PC-3 (cell line): ENCODE measurements around the gene FRMPD4. TPM values are rescaled to one million over a fixed set of nuclear protein-coding genes. Genes with fewer than 3 reads are reported as not detected.
"Not testable (repeated sequence)": the region's sequence is repeated elsewhere in the genome, so short reads cannot be mapped to it uniquely, and the experiment has no call there.

ENCODE experiments used
- ATAC-seq: fragments of 200-7000 bp; cut with Tn5 transposase; 2 replicates; pipeline ENCODE4 v1.9.1; 2020; ENCODE audit warnings: mild to moderate bottlenecking, moderate library complexity
- BruUV-seq: library from RNA; stranded (reverse); fragments of 400-500 nt; replicated peaks from 2 replicates; lab custom pipeline; 2021; lab: Mats Ljungman, UMichigan
- CTCF ChIA-PET: fragments of 300-600 bp; sonication (Branson Sonifier 250); formaldehyde crosslinking; loops from one replicate; lab custom pipeline; 2022; ENCODE audit warnings: antibody characterized with exemption; lab: Charles Lee
- POLR2A ChIA-PET: fragments of 300-600 bp; sonication (Branson Sonifier 250); formaldehyde crosslinking; loops from one replicate; lab custom pipeline; 2022; ENCODE audit warnings: antibody characterized with exemption; ENCODE audit not compliant: unreplicated experiment; lab: Charles Lee
- DNase-seq: peaks from one replicate; pipeline ENCODE4 v3.0.0-alpha.2; 2015
- H2AFZ ChIP-seq: fragments of 300-600 bp; sonication (generic); 2 replicates; pipeline ENCODE4 v1.6.0; 2016; ENCODE audit warnings: antibody characterized with exemption, low read length
- H3F3A ChIP-seq: fragments of 300-600 bp; sonication (generic); one replicate; pipeline ENCODE4 v1.6.0; 2017; ENCODE audit warnings: antibody characterized with exemption, low read length, control low read depth, mild to moderate bottlenecking; ENCODE audit not compliant: unreplicated experiment
- H3K27ac ChIP-seq: fragments of 300-600 bp; sonication (generic); 2 replicates; pipeline ENCODE4 v1.5.1; 2016; ENCODE audit warnings: mild to moderate bottlenecking, low read length
- H3K27me3 ChIP-seq: fragments of 300-600 bp; sonication (generic); 2 replicates; pipeline ENCODE4 v1.6.1; 2016; ENCODE audit warnings: low read length, mixed read lengths
- H3K36me3 ChIP-seq: fragments of 300-600 bp; sonication (generic); 2 replicates; pipeline ENCODE4 v1.6.1; 2016; ENCODE audit warnings: low read depth, mixed run types, low read length, mixed read lengths
- H3K4me1 ChIP-seq: fragments of 300-600 bp; sonication (generic); 2 replicates; pipeline ENCODE4 v1.5.1; 2016; ENCODE audit warnings: low read length; ENCODE audit not compliant: insufficient read depth
- H3K4me2 ChIP-seq: fragments of 300-600 bp; sonication (generic); 2 replicates; pipeline ENCODE4 v1.6.0; 2016; ENCODE audit warnings: low read length
- H3K4me3 ChIP-seq: fragments of 300-600 bp; sonication (generic); 2 replicates; pipeline ENCODE4 v1.5.1; 2016; ENCODE audit warnings: mild to moderate bottlenecking, low read length, mixed read lengths
- H3K79me2 ChIP-seq: fragments of 300-600 bp; sonication (generic); 2 replicates; pipeline ENCODE4 v1.6.1; 2017; ENCODE audit warnings: low read length, mixed read lengths
- H3K9ac ChIP-seq: fragments of 300-600 bp; sonication (generic); 2 replicates; pipeline ENCODE4 v1.6.0; 2016; ENCODE audit warnings: mild to moderate bottlenecking, low read length
- H3K9me2 ChIP-seq: fragments of 300-600 bp; sonication (generic); replicated peaks from 2 replicates; pipeline ENCODE4 v1.6.1; 2016; ENCODE audit warnings: mixed run types, low read length, mixed read lengths
- H3K9me3 ChIP-seq: fragments of 300-600 bp; sonication (generic); 2 replicates; pipeline ENCODE4 v1.6.1; 2016; ENCODE audit warnings: low read length, mixed read lengths
- H4K20me1 ChIP-seq: fragments of 300-600 bp; sonication (generic); 2 replicates; pipeline ENCODE4 v1.6.1; 2016; ENCODE audit warnings: low read length, mixed read lengths
- CTCF ChIP-seq: fragments of 300-600 bp; sonication (generic); conservative IDR thresholded peaks from 2 replicates; pipeline ENCODE4 v1.5.1; 2017; ENCODE audit warnings: antibody characterized with exemption, low read depth, mild to moderate bottlenecking, low read length
- EZH2 ChIP-seq: fragments of 300-600 bp; sonication (generic); IDR thresholded peaks from one replicate; pipeline ENCODE4 v1.6.1; 2017; ENCODE audit warnings: antibody characterized with exemption, mild to moderate bottlenecking, low read length; ENCODE audit not compliant: unreplicated experiment
- EZH2phosphoT487 ChIP-seq: fragments of 300-600 bp; sonication (generic); IDR thresholded peaks from 2 replicates; pipeline ENCODE4 v1.6.1; 2018; ENCODE audit warnings: mild to moderate bottlenecking, antibody characterized with exemption, low read length, borderline replicate concordance
- intact Hi-C: fragments of 100-400 bp; cut with micrococcal nuclease; formaldehyde crosslinking; loops from 2 replicates; pipeline ENCODE4 v1.9.0; 2023
- total RNA-seq: library from RNA; depleted of rRNA; stranded (reverse); fragments of >200 nt; gene quantifications from 2 replicates; pipeline ENCODE4 v1.2.3, GENCODE V29; 2014

Gene FRMPD4
- total RNA-seq, 1 experiment from 2014 or later: 0.15 TPM

- Histone ChIP-seq H2AFZ (no peak overlapping the region), H3K9me2 (no peaks in the 10 kb centered on the region), H3K9me3 (no peaks in the 10 kb centered on the region), H3K4me2 (no peak overlapping the region), H3K4me1 (peaks cover 8% of the 10 kb centered on the region), H3K9ac (no peak overlapping the region), H4K20me1 (no peaks in the 10 kb centered on the region), H3F3A (no peaks in the 10 kb centered on the region), H3K27me3 (no peaks in the 10 kb centered on the region), H3K4me3 (no peak overlapping the region), H3K27ac (no peak overlapping the region), H3K79me2 (no peaks in the 10 kb centered on the region), H3K36me3 (no peaks in the 10 kb centered on the region)
- BruUV-seq: no TSS peak
- no peak for TF ChIP-seq EZH2phosphoT487
- TF ChIP-seq EZH2: no peak
- TF ChIP-seq CTCF: no peak; the same call in 1 of the 2 replicates
- DNase-seq: peak; percentile 12
- ATAC-seq: no peak
- ChIA-PET POLR2A (no interaction called here), CTCF (no interaction called here)
- intact Hi-C loops: no loop called here
Observed at GRCh38 chrX:12526306-12526705, 388.0 kb downstream of the FRMPD4 start.

- H3F3A ChIP-seq, ATAC-seq, DNase-seq, H3K27me3 ChIP-seq, H3K9me3 ChIP-seq, H3K9me2 ChIP-seq, H3K27ac ChIP-seq, CTCF ChIA-PET, H3K36me3 ChIP-seq, H3K79me2 ChIP-seq, H3K4me1 ChIP-seq, intact Hi-C loops, POLR2A ChIA-PET, H3K4me3 ChIP-seq, H3K9ac ChIP-seq, BruUV-seq, H3K4me2 ChIP-seq, H2AFZ ChIP-seq, H4K20me1 ChIP-seq: not testable (repeated sequence)
Observed at GRCh38 chrX:12538096-12538495, 399.8 kb downstream of the FRMPD4 start.

DNA sequence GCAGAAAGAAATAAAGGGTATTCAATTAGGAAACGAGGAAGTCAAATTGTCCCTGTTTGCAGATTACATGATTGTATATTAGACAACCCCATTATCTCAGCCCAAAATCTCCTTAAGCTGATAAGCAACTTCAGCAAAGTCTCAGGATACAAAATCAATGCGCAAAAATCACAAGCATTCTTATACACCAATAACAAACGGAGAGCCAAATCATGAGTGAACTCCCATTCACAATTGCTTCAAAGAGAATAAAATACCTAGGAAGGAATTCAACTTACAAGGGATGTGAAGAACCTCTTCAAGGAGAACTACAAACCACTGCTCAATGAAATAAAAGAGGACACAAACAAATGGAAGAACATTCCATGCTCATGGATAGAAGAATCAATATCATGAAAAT lies 404.0 kb downstream of the FRMPD4 start:
- POLR2A ChIA-PET: not testable (repeated sequence)

GRCh38 chrX:12548341-12548740 lies 410.1 kb downstream of the FRMPD4 start:
- CTCF ChIA-PET: no interaction called here
- POLR2A ChIA-PET: no interaction called here
- intact Hi-C loops: no loop called here

More for the DNA sequence above, 404.0 kb downstream of the FRMPD4 start:
- H3K9me3 ChIP-seq, intact Hi-C loops, H2AFZ ChIP-seq, DNase-seq, H3K4me2 ChIP-seq, CTCF ChIA-PET, H3K27ac ChIP-seq, H3K27me3 ChIP-seq, H3K36me3 ChIP-seq, H4K20me1 ChIP-seq, ATAC-seq, H3K4me3 ChIP-seq, H3K9ac ChIP-seq, H3K79me2 ChIP-seq, H3K9me2 ChIP-seq, H3K4me1 ChIP-seq, BruUV-seq, H3F3A ChIP-seq: not testable (repeated sequence)

More at GRCh38 chrX:12548341-12548740, 410.1 kb downstream of the FRMPD4 start:
- Histone ChIP-seq H3K4me1 (no peaks in the 10 kb centered on the region), H3K79me2 (no peaks in the 10 kb centered on the region), H3K4me3 (no peak overlapping the region), H3K27ac (no peak overlapping the region), H3K9me3 (no peaks in the 10 kb centered on the region), H2AFZ (no peak overlapping the region), H3K4me2 (no peak overlapping the region), H4K20me1 (no peaks in the 10 kb centered on the region), H3K27me3 (no peaks in the 10 kb centered on the region), H3K9me2 (no peaks in the 10 kb centered on the region), H3K9ac (no peak overlapping the region), H3F3A (no peaks in the 10 kb centered on the region), H3K36me3 (no peaks in the 10 kb centered on the region)
- ATAC-seq: no peak
- no TSS peak for BruUV-seq
- TF ChIP-seq EZH2: no peak
- no peak for TF ChIP-seq EZH2phosphoT487
- TF ChIP-seq CTCF: no peak
- no peak for DNase-seq
